H1 (cell line): ENCODE data around the gene SIX5. TPM values are rescaled to one million over a fixed set of nuclear protein-coding genes. Genes with fewer than 3 reads are reported as not detected.
"Not testable (repeated sequence)": the region's sequence is repeated elsewhere in the genome, so short reads cannot be mapped to it uniquely, and the experiment has no call there.

Experiments used
- CTCF ChIA-PET: fragments of 300-600 bp; sonication (Branson Sonifier 250); formaldehyde crosslinking; loops from one replicate; lab custom pipeline; 2021; ENCODE audit not compliant: partially characterized antibody; lab: Charles Lee
- POLR2A ChIA-PET: fragments of 300-600 bp; sonication (Branson Sonifier 250); formaldehyde crosslinking; loops from one replicate; lab custom pipeline; 2021; ENCODE audit warnings: inconsistent platforms; ENCODE audit not compliant: partially characterized antibody; lab: Charles Lee
- DNase-seq, 2 experiments: peaks; one replicate each; pipeline versions ENCODE4 v3.0.0 to v3.0.0-alpha.2; 2010 to 2022; ENCODE audit warnings: low spot score in 2 of 2, low read depth in 1 of 2, mixed read lengths in 1 of 2
- FAIRE-seq: peaks from 2 replicates; lab custom pipeline; 2011; peaks lifted over from hg19 to GRCh38; lab: Jason Lieb, UNC
- H2AFZ ChIP-seq: 2 replicates; pipeline ENCODE4 v1.8.1; 2012; ENCODE audit warnings: low read length, inconsistent platforms
- H2AK5ac ChIP-seq: 2 replicates; pipeline ENCODE4 v1.6.1; 2013; ENCODE audit warnings: low read depth, low read length
- H2BK120ac ChIP-seq: replicated peaks from 2 replicates; pipeline ENCODE3; 2013; ENCODE audit warnings: low read depth, low read length, inconsistent platforms
- H2BK12ac ChIP-seq: 2 replicates; pipeline ENCODE4 v1.6.1; 2013; ENCODE audit warnings: low read depth, low read length
- H2BK15ac ChIP-seq: 2 replicates; pipeline ENCODE4 v1.6.1; 2013; ENCODE audit warnings: low read length
- H2BK20ac ChIP-seq: 2 replicates; pipeline ENCODE4 v1.6.1; 2013; ENCODE audit warnings: low read length
- H2BK5ac ChIP-seq: 2 replicates; pipeline ENCODE4 v1.6.1; 2013; ENCODE audit warnings: low read depth, low read length
- H3K14ac ChIP-seq: 2 replicates; pipeline ENCODE4 v1.6.1; 2013; ENCODE audit warnings: inconsistent platforms; ENCODE audit not compliant: insufficient read length
- H3K18ac ChIP-seq: 2 replicates; pipeline ENCODE4 v1.6.1; 2013; ENCODE audit warnings: low read length; ENCODE audit errors: extremely low read depth
- H3K23ac ChIP-seq: 2 replicates; pipeline ENCODE4 v1.6.1; 2013; ENCODE audit warnings: inconsistent platforms; ENCODE audit not compliant: insufficient read length
- H3K23me2 ChIP-seq: 2 replicates; pipeline ENCODE4 v1.6.1; 2013; ENCODE audit warnings: low read depth, low read length
- H3K27ac ChIP-seq: 2 replicates; pipeline ENCODE4 v1.6.1; 2011; ENCODE audit warnings: low read depth, low read length, inconsistent platforms
- H3K27me3 ChIP-seq, 4 experiments: replicated peaks in 1 of 4; 1 replicate in 1 of 4; 2 replicates in 3 of 4; pipeline versions ENCODE4 v1.6.1 to v1.8.1; 2011 to 2013; ENCODE audit warnings: low read length in 3 of 4, mild to moderate bottlenecking in 3 of 4, inconsistent platforms in 2 of 4, mixed read lengths in 2 of 4, moderate library complexity in 1 of 4; ENCODE audit not compliant: control insufficient read depth in 3 of 4, insufficient read depth in 3 of 4; ENCODE audit errors: extremely low read depth in 1 of 4
- H3K36me3 ChIP-seq, 4 experiments: 2 replicates each; pipeline versions ENCODE4 v1.6.1 to v1.8.1; 2011 to 2013; ENCODE audit warnings: mild to moderate bottlenecking in 4 of 4, low read length in 3 of 4, moderate library complexity in 2 of 4, control low read depth in 1 of 4, inconsistent platforms in 1 of 4; ENCODE audit not compliant: insufficient read depth in 4 of 4, control insufficient read depth in 2 of 4
- H3K4ac ChIP-seq: replicated peaks from 2 replicates; pipeline ENCODE3; 2013; ENCODE audit warnings: low read length, low read depth, mixed read lengths, inconsistent platforms; ENCODE audit not compliant: insufficient read length
- H3K4me1 ChIP-seq, 4 experiments: replicated peaks in 1 of 4; 1 replicate in 1 of 4; 2 replicates in 3 of 4; pipeline versions ENCODE4 v1.6.1 to v1.8.1; 2011 to 2013; ENCODE audit warnings: low read length in 3 of 4, inconsistent platforms in 2 of 4, mixed read lengths in 1 of 4; ENCODE audit not compliant: insufficient read depth in 4 of 4, control insufficient read depth in 3 of 4
- H3K4me2 ChIP-seq, 2 experiments: 2 replicates each; pipeline versions ENCODE4 v1.6.1 to v1.8.1; 2011 to 2013; ENCODE audit warnings: low read depth in 2 of 2, low read length in 2 of 2, control low read depth in 1 of 2, inconsistent platforms in 1 of 2, mild to moderate bottlenecking in 1 of 2; ENCODE audit not compliant: insufficient read depth in 1 of 2
- H3K4me3 ChIP-seq, 4 experiments: fragments of 200-600, 300-600 bp in 1 of 4; sonication (generic), shearing (Covaris generic), sonication (Bioruptor Twin) in 1 of 4; 2 replicates each; pipeline versions ENCODE4 v1.5.1 to v1.8.1; 2011 to 2016; ENCODE audit warnings: low read length in 4 of 4, low read depth in 3 of 4, control low read depth in 2 of 4, inconsistent platforms in 2 of 4, mild to moderate bottlenecking in 2 of 4, mixed read lengths in 1 of 4, moderate library complexity in 1 of 4; ENCODE audit not compliant: insufficient read depth in 2 of 4; ENCODE audit errors: extremely low read depth in 1 of 4
- H3K56ac ChIP-seq: replicated peaks from 2 replicates; pipeline ENCODE3; 2013; ENCODE audit warnings: low read depth, mild to moderate bottlenecking, mixed read lengths, low read length, inconsistent platforms; ENCODE audit not compliant: insufficient read length
- H3K79me1 ChIP-seq: 2 replicates; pipeline ENCODE4 v1.6.1; 2013; ENCODE audit warnings: low read depth, low read length, control low read depth
- H3K79me2 ChIP-seq, 2 experiments: 2 replicates each; pipeline versions ENCODE4 v1.6.1 to v1.8.1; 2012 to 2013; ENCODE audit warnings: low read length in 2 of 2, mild to moderate bottlenecking in 2 of 2, inconsistent platforms in 1 of 2; ENCODE audit not compliant: insufficient read depth in 2 of 2, control insufficient read depth in 1 of 2
- H3K9ac ChIP-seq, 4 experiments: replicated peaks in 1 of 4; 1 replicate in 1 of 4; 2 replicates in 3 of 4; pipeline versions ENCODE4 v1.6.1 to v1.8.1; 2011 to 2013; ENCODE audit warnings: low read depth in 3 of 4, low read length in 3 of 4, control low read depth in 2 of 4, mild to moderate bottlenecking in 2 of 4, moderate library complexity in 2 of 4, inconsistent platforms in 1 of 4; ENCODE audit errors: extremely low read depth in 1 of 4
- H3K9me3 ChIP-seq, 2 experiments: 2 replicates each; pipeline versions ENCODE4 v1.6.1 to v1.8.1; 2012 to 2013; ENCODE audit warnings: mild to moderate bottlenecking in 2 of 2, moderate library complexity in 2 of 2, control low read depth in 1 of 2, inconsistent platforms in 1 of 2, low read depth in 1 of 2, low read length in 1 of 2, mixed read lengths in 1 of 2; ENCODE audit not compliant: insufficient read depth in 2 of 2
- H4K20me1 ChIP-seq, 2 experiments: replicated peaks in 1 of 2; 2 replicates each; pipeline versions ENCODE3 to v1.8.1; 2011 to 2013; ENCODE audit warnings: inconsistent platforms in 2 of 2, low read length in 2 of 2, mild to moderate bottlenecking in 1 of 2; ENCODE audit not compliant: insufficient read depth in 2 of 2, control insufficient read depth in 1 of 2
- H4K5ac ChIP-seq: 2 replicates; pipeline ENCODE4 v1.6.1; 2013; ENCODE audit warnings: low read length, low read depth, mixed read lengths, inconsistent platforms; ENCODE audit not compliant: insufficient read length
- H4K8ac ChIP-seq: 2 replicates; pipeline ENCODE4 v1.8.0; 2013; ENCODE audit warnings: mild to moderate bottlenecking, moderate library complexity, low read length, inconsistent platforms; ENCODE audit not compliant: insufficient read depth; ENCODE audit errors: extremely low read depth
- H4K91ac ChIP-seq: replicated peaks from 2 replicates; pipeline ENCODE3; 2013; ENCODE audit warnings: low read length, mixed read lengths, inconsistent platforms; ENCODE audit not compliant: insufficient read length
- WGBS, 2 experiments: shearing (Covaris generic) in 1 of 2; methylation state at CpG; one replicate each; pipeline versions ENCODE4 v1.1.6 to v1.1.7; 2013 to 2015; ENCODE audit warnings: low lambda C conversion rate in 2 of 2, mixed read lengths in 2 of 2, inconsistent platforms in 1 of 2, low coverage in 1 of 2, missing lambda C conversion rate in 1 of 2; ENCODE audit not compliant: insufficient replicate concordance in 2 of 2, insufficient coverage in 1 of 2, insufficient read length in 1 of 2; ENCODE audit errors: extremely low coverage in 1 of 2, missing lambda C conversion rate in 1 of 2; 5-methylcytosine and 5-hydroxymethylcytosine counted together
- polyA plus RNA-seq, 7 experiments: library from polyadenylated mRNA; depleted of rRNA in 3 of 7; stranded (reverse) in 5 of 7; unstranded in 2 of 7; fragments of >200 nt in 5 of 7; fragments of 200-250 nt in 2 of 7; gene quantifications; 1 replicate in 5 of 7; 2 replicates in 1 of 7; 4 replicates in 1 of 7; pipeline versions ENCODE4 v1.2.1 to v1.2.3, GENCODE V29; 2011 to 2013; ENCODE audit warnings: missing spikeins in 2 of 7, mixed read lengths in 2 of 7
- total RNA-seq: library from RNA; stranded (reverse); fragmentation: NEBNext Ultra II Directional; extraction: Animal tissue kit (Norgen Biotek cat#: 25700); gene quantifications from 2 replicates; pipeline ENCODE4 v1.2.1, GENCODE V29; 2021

SIX5 gene
- total and polyA plus RNA-seq, 2 of the 8 experiments (the other 6 are each of a cell fraction or from before 2014, with no cell fraction given): 20.9 to 24.2 TPM

DNA sequence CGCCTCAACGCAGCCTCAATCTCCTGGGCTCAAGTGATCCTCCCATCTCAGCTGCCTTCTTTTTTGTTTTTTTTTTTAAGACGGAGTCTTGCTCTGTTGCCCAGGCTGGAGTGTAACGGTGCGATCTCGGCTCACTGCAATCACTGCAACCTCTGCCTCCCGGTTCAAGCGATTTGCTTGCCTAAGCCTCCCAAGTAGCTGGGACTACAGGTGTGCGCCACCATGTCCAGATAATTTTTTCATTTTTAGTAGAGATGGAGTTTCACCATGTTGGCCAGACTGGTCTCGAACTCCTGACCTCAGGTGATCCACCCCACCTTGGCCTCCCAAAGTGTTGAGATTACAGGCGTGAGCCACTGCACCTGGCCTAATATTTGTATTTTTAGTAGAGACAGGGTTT, 49.0 kb downstream of the SIX5 start:
- H3K9ac ChIP-seq, H4K91ac ChIP-seq, H4K20me1 ChIP-seq, H3K4ac ChIP-seq, H3K27me3 ChIP-seq, H2BK12ac ChIP-seq, H3K79me1 ChIP-seq, H3K18ac ChIP-seq, H2BK120ac ChIP-seq, H4K8ac ChIP-seq, H3K14ac ChIP-seq, H2BK20ac ChIP-seq, H3K4me1 ChIP-seq, H3K4me2 ChIP-seq, H3K9me3 ChIP-seq, H4K5ac ChIP-seq, H3K4me3 ChIP-seq, FAIRE-seq, H2BK15ac ChIP-seq, H3K27ac ChIP-seq, H3K56ac ChIP-seq, DNase-seq, H2BK5ac ChIP-seq, H2AK5ac ChIP-seq, H3K23ac ChIP-seq, H2AFZ ChIP-seq: not testable (repeated sequence)
- H3K23me2 ChIP-seq: peaks cover 13% of the 10 kb centered on the region
- WGBS, 2 experiments: 93% methylated on average over 11 of the region's 11 CpGs; no CpG with 5 or more reads in 1 of the 2 experiments
- ChIA-PET POLR2A (interaction anchor here (0.8 to 20.0 kb wide), 4 partner anchors 9 to 46 kb away, joined by 4 to 284 read pairs (median 78); partner anchors contain the start of genes FBXO46 and SIX5), CTCF (interaction anchor here (1.0 to 2.4 kb wide), 5 partner anchors 10 to 46 kb away, joined by 3 to 9 read pairs (median 4); partner anchors contain the start of genes FBXO46, QPCTL and SNRPD2)
- H3K79me2 ChIP-seq: peaks cover 6 to 43% of the 10 kb centered on the region in 2 experiments
- peaks cover 4 to 14% (median 8%) of the 10 kb centered on the region in 4 experiments; a peak in 5 of 8 replicates for H3K36me3 ChIP-seq
